SK-N-SH (cell line): Measurements from ENCODE around the gene PIAS3. TPM values are rescaled to one million over a fixed set of nuclear protein-coding genes. Genes with fewer than 3 reads are reported as not detected.

Experiments
- CTCF ChIA-PET: fragments of 300-600, 350-600 bp; formaldehyde crosslinking; extraction: SDS; loops from one replicate; lab custom pipeline; 2021; lab: Yijun Ruan, JAX
- POLR2A ChIA-PET: fragments of 350-600 bp; sonication (Branson Sonifier 250); formaldehyde crosslinking; extraction: SDS; loops from one replicate; lab custom pipeline; 2020; ENCODE audit warnings: antibody characterized with exemption, inconsistent platforms; lab: Yijun Ruan, JAX
- DNase-seq: peaks from one replicate; pipeline ENCODE4 v3.0.0; 2012
- H2AFZ ChIP-seq: fragments of 200-600 bp; sonication (generic); 2 replicates; pipeline ENCODE4 v1.8.1; 2016; ENCODE audit warnings: antibody characterized with exemption, mild to moderate bottlenecking, low read depth
- H3F3A ChIP-seq: fragments of 200-600 bp; sonication (generic); replicated peaks from 2 replicates; pipeline ENCODE3; 2016; ENCODE audit warnings: antibody characterized with exemption, mild to moderate bottlenecking; ENCODE audit not compliant: insufficient read depth
- H3K27ac ChIP-seq, 2 experiments: fragments of 200-500 bp in 1 of 2; fragments of 200-600 bp in 1 of 2; sonication (Bioruptor generic) in 1 of 2; sonication (generic), shearing (Covaris generic) in 1 of 2; 2 replicates each; pipeline versions ENCODE4 v1.5.1 to v1.6.1; 2014 to 2016; ENCODE audit warnings: low read depth in 2 of 2, inconsistent platforms in 1 of 2, low read length in 1 of 2, mild to moderate bottlenecking in 1 of 2, mixed read lengths in 1 of 2
- H3K27me3 ChIP-seq: fragments of 200-600 bp; sonication (generic), shearing (Covaris generic); 2 replicates; pipeline ENCODE4 v1.6.1; 2016; ENCODE audit warnings: mixed run types; ENCODE audit not compliant: insufficient read depth
- H3K36me3 ChIP-seq, 2 experiments: fragments of 200-500 bp in 1 of 2; fragments of 200-600 bp in 1 of 2; sonication (Bioruptor generic) in 1 of 2; sonication (generic) in 1 of 2; replicated peaks in 1 of 2; 2 replicates each; pipeline versions ENCODE3 to v1.5.1; 2014 to 2016; ENCODE audit warnings: low read length in 1 of 2, mild to moderate bottlenecking in 1 of 2; ENCODE audit not compliant: insufficient read depth in 2 of 2, control insufficient read depth in 1 of 2
- H3K4me1 ChIP-seq, 2 experiments: fragments of 200-500 bp in 1 of 2; fragments of 200-600 bp in 1 of 2; sonication (Bioruptor generic) in 1 of 2; sonication (generic), shearing (Covaris generic) in 1 of 2; 2 replicates each; pipeline versions ENCODE4 v1.5.1 to v1.6.1; 2014 to 2016; ENCODE audit warnings: low read depth in 1 of 2, low read length in 1 of 2, mixed run types in 1 of 2; ENCODE audit not compliant: insufficient read depth in 2 of 2, control insufficient read depth in 1 of 2
- H3K4me2 ChIP-seq: fragments of 200-600 bp; sonication (generic), shearing (Covaris generic); 2 replicates; pipeline ENCODE4 v1.6.1; 2017; ENCODE audit warnings: mixed run types
- H3K4me3 ChIP-seq, 2 experiments: fragments of 200-500 bp in 1 of 2; fragments of 200-600 bp in 1 of 2; sonication (Bioruptor generic) in 1 of 2; sonication (generic), shearing (Covaris generic) in 1 of 2; 2 replicates each; pipeline versions ENCODE4 v1.5.1 to v1.8.1; 2014 to 2016; ENCODE audit warnings: low read depth in 2 of 2, inconsistent platforms in 1 of 2, low read length in 1 of 2, mild to moderate bottlenecking in 1 of 2, mixed read lengths in 1 of 2, moderate library complexity in 1 of 2
- H3K79me2 ChIP-seq: fragments of 200-600 bp; sonication (generic); 2 replicates; pipeline ENCODE4 v1.8.1; 2017; ENCODE audit warnings: mild to moderate bottlenecking; ENCODE audit not compliant: insufficient read depth
- H3K9ac ChIP-seq: fragments of 200-600 bp; sonication (generic); 2 replicates; pipeline ENCODE4 v1.6.1; 2017; ENCODE audit warnings: mixed run types
- H3K9me2 ChIP-seq: fragments of 200-600 bp; sonication (generic); 2 replicates; pipeline ENCODE4 v1.6.1; 2017; ENCODE audit warnings: mixed run types
- H3K9me3 ChIP-seq: fragments of 200-600 bp; sonication (generic); 2 replicates; pipeline ENCODE4 v1.6.1; 2017; ENCODE audit warnings: mixed run types, mild to moderate bottlenecking, moderate library complexity
- H4K20me1 ChIP-seq: fragments of 200-600 bp; sonication (generic); 2 replicates; pipeline ENCODE4 v1.6.1; 2017; ENCODE audit warnings: mild to moderate bottlenecking, mixed run types; ENCODE audit not compliant: insufficient read depth
- CHD2 ChIP-seq: fragments of 150-350 bp; IDR thresholded peaks from 2 replicates; pipeline ENCODE4 v1.6.1; 2018; ENCODE audit warnings: low read length; ENCODE audit not compliant: partially characterized antibody
- EP300 ChIP-seq, 2 experiments: IDR thresholded peaks; 2 replicates each; pipeline versions ENCODE4 v1.4.0 to v1.6.1; 2012; ENCODE audit warnings: borderline replicate concordance in 1 of 2, low read depth in 1 of 2, low read length in 1 of 2
- FOSL2 ChIP-seq: IDR thresholded peaks from 2 replicates; pipeline ENCODE4 v1.4.0; 2012; ENCODE audit warnings: low read depth, mild to moderate bottlenecking, moderate library complexity, borderline replicate concordance
- FOXJ3 ChIP-seq: sonication (generic); formaldehyde crosslinking; IDR thresholded peaks from 2 replicates; pipeline ENCODE4 v1.5.1; 2020; ENCODE audit warnings: mild to moderate bottlenecking, missing genetic modification reagents
- IRF3 ChIP-seq: fragments of 150-350 bp; IDR thresholded peaks from 2 replicates; pipeline ENCODE4 v1.6.1; 2016; ENCODE audit warnings: mild to moderate bottlenecking, low read depth, low read length
- MAX ChIP-seq: IDR thresholded peaks from 2 replicates; pipeline ENCODE4 v1.4.0; 2012; ENCODE audit warnings: low read depth
- PBX3 ChIP-seq: IDR thresholded peaks from 2 replicates; pipeline ENCODE4; 2012
- RXRA ChIP-seq: IDR thresholded peaks from 2 replicates; pipeline ENCODE4 v1.4.0; 2012; ENCODE audit warnings: low read depth, mild to moderate bottlenecking, borderline replicate concordance
- SMC3 ChIP-seq: IDR thresholded peaks from 2 replicates; pipeline ENCODE4 v1.6.1; 2012; ENCODE audit warnings: low read depth, low read length, improper control_type of control experiment
- TCF12 ChIP-seq: IDR thresholded peaks from 2 replicates; pipeline ENCODE4 v1.4.0; 2012
- USF2 ChIP-seq: fragments of 150-350 bp; IDR thresholded peaks from 2 replicates; pipeline ENCODE4 v1.6.1; 2017; ENCODE audit warnings: antibody characterized with exemption, low read length, low read depth, borderline replicate concordance
- WGBS: methylation state at CpG from one replicate; pipeline ENCODE4 v1.1.6; 2017; ENCODE audit warnings: low lambda C conversion rate; 5-methylcytosine and 5-hydroxymethylcytosine counted together
- polyA plus RNA-seq, 3 experiments: library from polyadenylated mRNA; depleted of rRNA; stranded (reverse); fragments of >200 nt; gene quantifications; 2 replicates each; pipeline ENCODE4 v1.2.3, GENCODE V29; 2012
- TF ChIP-seq, protein P1 (sequence below): fragments of 200-600 bp; sonication (generic); IDR thresholded peaks from 2 replicates; pipeline ENCODE4 v1.6.1; 2017; ENCODE audit warnings: antibody characterized with exemption, mild to moderate bottlenecking, moderate library complexity
- TF ChIP-seq, protein P2 (sequence below): IDR thresholded peaks from 2 replicates; pipeline ENCODE4 v1.6.1; 2012; ENCODE audit warnings: mild to moderate bottlenecking, low read depth, low read length, moderate library complexity
- TF ChIP-seq, protein P3 (sequence below): IDR thresholded peaks from 2 replicates; pipeline ENCODE4 v1.4.0; 2012; ENCODE audit warnings: low read depth, borderline replicate concordance

Gene PIAS3
- polyA plus RNA-seq, 1 of the 3 experiments (the other 2 are of a cell fraction) = 35.5 TPM

DNA sequence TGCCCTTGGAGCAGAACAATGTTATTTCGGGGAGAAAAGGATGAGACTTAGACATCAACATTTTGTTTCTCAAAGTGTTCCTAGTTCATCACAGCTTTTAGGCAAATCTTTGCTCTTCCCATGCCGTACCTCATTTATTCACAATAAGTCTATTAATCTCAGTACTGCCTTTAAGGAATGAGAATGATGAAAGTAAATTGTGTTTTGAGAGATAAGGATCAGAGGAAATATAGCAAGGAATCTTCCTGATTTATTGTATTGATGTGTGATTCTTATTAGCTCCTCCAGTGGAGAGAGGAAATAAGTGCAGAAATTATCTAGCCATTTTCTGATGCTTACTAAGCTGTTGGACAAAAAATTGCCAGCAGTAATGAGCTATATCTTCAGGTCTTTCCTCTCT is 32.9 kb downstream of the PIAS3 start:
- Histone ChIP-seq H3K36me3 (peaks cover 39 to 45% of the 10 kb centered on the region in 2 experiments), H3K9me3 (no peaks in the 10 kb centered on the region), H3K9me2 (no peaks in the 10 kb centered on the region), H3K9ac (no peak overlapping the region; the same call in 1 of the 2 replicates), H3K27me3 (no peaks in the 10 kb centered on the region), H3K4me1 (peaks cover 0 to 12% of the 10 kb centered on the region in 2 experiments; a peak in 2 of 4 replicates), H3K4me3 (peak overlapping the region; percentile 90 to 99; a peak in 2 of 4 replicates), H2AFZ (no peak overlapping the region), H3K4me2 (peak overlapping the region; percentile 74), H3K79me2 (peaks cover 47% of the 10 kb centered on the region), H3F3A (peaks cover 14% of the 10 kb centered on the region), H4K20me1 (no peaks in the 10 kb centered on the region), H3K27ac (peak overlapping the region; percentile 28 to 92; a peak in 3 of 4 replicates)
- POLR2A ChIA-PET = interaction anchor here (1.7 kb wide), 1 partner anchor 32 kb away, joined by 4 read pairs; no protein-coding TSS in a partner anchor
- TF ChIP-seq, protein P1, sequence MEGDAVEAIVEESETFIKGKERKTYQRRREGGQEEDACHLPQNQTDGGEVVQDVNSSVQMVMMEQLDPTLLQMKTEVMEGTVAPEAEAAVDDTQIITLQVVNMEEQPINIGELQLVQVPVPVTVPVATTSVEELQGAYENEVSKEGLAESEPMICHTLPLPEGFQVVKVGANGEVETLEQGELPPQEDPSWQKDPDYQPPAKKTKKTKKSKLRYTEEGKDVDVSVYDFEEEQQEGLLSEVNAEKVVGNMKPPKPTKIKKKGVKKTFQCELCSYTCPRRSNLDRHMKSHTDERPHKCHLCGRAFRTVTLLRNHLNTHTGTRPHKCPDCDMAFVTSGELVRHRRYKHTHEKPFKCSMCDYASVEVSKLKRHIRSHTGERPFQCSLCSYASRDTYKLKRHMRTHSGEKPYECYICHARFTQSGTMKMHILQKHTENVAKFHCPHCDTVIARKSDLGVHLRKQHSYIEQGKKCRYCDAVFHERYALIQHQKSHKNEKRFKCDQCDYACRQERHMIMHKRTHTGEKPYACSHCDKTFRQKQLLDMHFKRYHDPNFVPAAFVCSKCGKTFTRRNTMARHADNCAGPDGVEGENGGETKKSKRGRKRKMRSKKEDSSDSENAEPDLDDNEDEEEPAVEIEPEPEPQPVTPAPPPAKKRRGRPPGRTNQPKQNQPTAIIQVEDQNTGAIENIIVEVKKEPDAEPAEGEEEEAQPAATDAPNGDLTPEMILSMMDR = peak; percentile 47
- TF ChIP-seq FOSL2 (no peak), FOXJ3 (CRISPR knock-in tag) (no peak), TCF12 (no peak), EP300 (IDR thresholded peaks at IDR 0.05; ENCODE audit: borderline replicate concordance in 1 of 2, low read depth in 1 of 2, low read length in 1 of 2) (no peak)
- WGBS = 69% methylated on average over 2 of the region's 2 CpGs
- CTCF ChIA-PET = interaction anchor here (0.8 to 10.4 kb wide), 7 partner anchors 19 to 181 kb away, joined by 3 to 121 read pairs (median 4); partner anchors contain the start of genes ITGA10 and NUDT17
- no peak for DNase-seq

DNA sequence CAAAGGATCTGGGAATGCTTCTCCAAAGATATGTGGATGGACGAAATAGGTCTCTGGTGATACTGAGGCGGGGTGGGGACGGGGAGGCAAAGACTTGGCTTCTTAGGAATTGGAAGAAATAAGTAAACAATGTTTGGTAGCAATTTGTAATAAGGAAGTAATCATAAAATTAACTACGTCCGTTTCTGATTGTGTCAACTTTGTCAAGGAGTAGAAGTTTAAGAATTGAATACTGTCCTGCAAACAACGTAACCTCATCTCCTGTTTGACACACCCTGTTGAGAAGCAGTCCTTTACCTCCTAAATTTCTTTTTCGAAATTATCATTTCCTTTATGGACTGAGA is 34.4 kb downstream of the PIAS3 start:
- peak; percentile 11 for DNase-seq
- 3% methylated on average over 7 of the region's 7 CpGs for whole genome bisulfite sequencing
- Histone ChIP-seq H3K9me2 (no peaks in the 10 kb centered on the region), H3K4me2 (peak overlapping the region; percentile 74), H3K27ac (peak overlapping the region; percentile 92 to 98), H2AFZ (peak overlapping the region; percentile 90), H3K36me3 (peaks cover 24 to 37% of the 10 kb centered on the region in 2 experiments), H4K20me1 (no peaks in the 10 kb centered on the region), H3K4me1 (peaks cover 0 to 12% of the 10 kb centered on the region in 2 experiments; a peak in 2 of 4 replicates), H3K4me3 (peak overlapping the region; percentile 90 to 99), H3K9ac (peak overlapping the region; percentile 87), H3F3A (peaks cover 14% of the 10 kb centered on the region), H3K79me2 (peaks cover 56% of the 10 kb centered on the region), H3K27me3 (no peaks in the 10 kb centered on the region), H3K9me3 (no peaks in the 10 kb centered on the region)
- ChIA-PET POLR2A (interaction anchor here (1.1 to 1.4 kb wide), 3 partner anchors 21 to 103 kb away, joined by 3 to 12 read pairs (median 3); partner anchors contain the start of genes NUDT17, PIAS3 and RBM8A), CTCF (interaction anchor here (1.4 to 10.4 kb wide), 4 partner anchors 21 to 183 kb away, joined by 3 to 121 read pairs (median 4); partner anchors contain the start of genes ITGA10 and NUDT17)
- TF ChIP-seq, protein P2, sequence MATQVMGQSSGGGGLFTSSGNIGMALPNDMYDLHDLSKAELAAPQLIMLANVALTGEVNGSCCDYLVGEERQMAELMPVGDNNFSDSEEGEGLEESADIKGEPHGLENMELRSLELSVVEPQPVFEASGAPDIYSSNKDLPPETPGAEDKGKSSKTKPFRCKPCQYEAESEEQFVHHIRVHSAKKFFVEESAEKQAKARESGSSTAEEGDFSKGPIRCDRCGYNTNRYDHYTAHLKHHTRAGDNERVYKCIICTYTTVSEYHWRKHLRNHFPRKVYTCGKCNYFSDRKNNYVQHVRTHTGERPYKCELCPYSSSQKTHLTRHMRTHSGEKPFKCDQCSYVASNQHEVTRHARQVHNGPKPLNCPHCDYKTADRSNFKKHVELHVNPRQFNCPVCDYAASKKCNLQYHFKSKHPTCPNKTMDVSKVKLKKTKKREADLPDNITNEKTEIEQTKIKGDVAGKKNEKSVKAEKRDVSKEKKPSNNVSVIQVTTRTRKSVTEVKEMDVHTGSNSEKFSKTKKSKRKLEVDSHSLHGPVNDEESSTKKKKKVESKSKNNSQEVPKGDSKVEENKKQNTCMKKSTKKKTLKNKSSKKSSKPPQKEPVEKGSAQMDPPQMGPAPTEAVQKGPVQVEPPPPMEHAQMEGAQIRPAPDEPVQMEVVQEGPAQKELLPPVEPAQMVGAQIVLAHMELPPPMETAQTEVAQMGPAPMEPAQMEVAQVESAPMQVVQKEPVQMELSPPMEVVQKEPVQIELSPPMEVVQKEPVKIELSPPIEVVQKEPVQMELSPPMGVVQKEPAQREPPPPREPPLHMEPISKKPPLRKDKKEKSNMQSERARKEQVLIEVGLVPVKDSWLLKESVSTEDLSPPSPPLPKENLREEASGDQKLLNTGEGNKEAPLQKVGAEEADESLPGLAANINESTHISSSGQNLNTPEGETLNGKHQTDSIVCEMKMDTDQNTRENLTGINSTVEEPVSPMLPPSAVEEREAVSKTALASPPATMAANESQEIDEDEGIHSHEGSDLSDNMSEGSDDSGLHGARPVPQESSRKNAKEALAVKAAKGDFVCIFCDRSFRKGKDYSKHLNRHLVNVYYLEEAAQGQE = no peak
- TF ChIP-seq MAX = no peak
- TF ChIP-seq SMC3 = no peak
- TF ChIP-seq EP300 (IDR thresholded peaks at IDR 0.05; ENCODE audit: borderline replicate concordance in 1 of 2, low read depth in 1 of 2, low read length in 1 of 2) = no peak
- TF ChIP-seq, protein P3, sequence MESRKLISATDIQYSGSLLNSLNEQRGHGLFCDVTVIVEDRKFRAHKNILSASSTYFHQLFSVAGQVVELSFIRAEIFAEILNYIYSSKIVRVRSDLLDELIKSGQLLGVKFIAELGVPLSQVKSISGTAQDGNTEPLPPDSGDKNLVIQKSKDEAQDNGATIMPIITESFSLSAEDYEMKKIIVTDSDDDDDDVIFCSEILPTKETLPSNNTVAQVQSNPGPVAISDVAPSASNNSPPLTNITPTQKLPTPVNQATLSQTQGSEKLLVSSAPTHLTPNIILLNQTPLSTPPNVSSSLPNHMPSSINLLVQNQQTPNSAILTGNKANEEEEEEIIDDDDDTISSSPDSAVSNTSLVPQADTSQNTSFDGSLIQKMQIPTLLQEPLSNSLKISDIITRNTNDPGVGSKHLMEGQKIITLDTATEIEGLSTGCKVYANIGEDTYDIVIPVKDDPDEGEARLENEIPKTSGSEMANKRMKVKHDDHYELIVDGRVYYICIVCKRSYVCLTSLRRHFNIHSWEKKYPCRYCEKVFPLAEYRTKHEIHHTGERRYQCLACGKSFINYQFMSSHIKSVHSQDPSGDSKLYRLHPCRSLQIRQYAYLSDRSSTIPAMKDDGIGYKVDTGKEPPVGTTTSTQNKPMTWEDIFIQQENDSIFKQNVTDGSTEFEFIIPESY = no peak
- TF ChIP-seq IRF3 = no peak
- TF ChIP-seq RXRA = no peak
- TF ChIP-seq PBX3 = no peak
- TF ChIP-seq CHD2 = no peak
- TF ChIP-seq USF2 = no peak
